Left colon (tissue), 2 donors: ENCODE data around the gene NDFIP1. TPM values are rescaled to one million over a fixed set of nuclear protein-coding genes. Genes with fewer than 3 reads are reported as not detected.

ENCODE experiments used
- ATAC-seq: fragments of 200-7000 bp; cut with Tn5 transposase; one replicate; pipeline ENCODE4 v1.9.1; 2020; ENCODE audit warnings: mild to moderate bottlenecking, moderate library complexity
- DNase-seq, 2 donors: peaks; one replicate each; pipeline ENCODE4 v3.0.0-alpha.2; 2020
- intact Hi-C, 2 donors: fragments of 100-400 bp; cut with DNase I in 1 of 2; cut with micrococcal nuclease in 1 of 2; formaldehyde crosslinking; loops; one replicate each; pipeline versions ENCODE4 v1.11.2 to v1.14.0; 2022; cut with DNase I, micrococcal nuclease
- total RNA-seq, 2 donors: library from RNA; stranded (reverse); fragmentation: NEBNext Ultra II Directional; extraction: Animal tissue kit (Norgen Biotek cat#: 25700); gene quantifications; one replicate each; pipeline ENCODE4 v1.2.1, GENCODE V29; 2021
- donor health status: DM: no; HTN: no; CAD: no.
- donor health status: DM: yes; HTN: yes; CAD: no.

Gene NDFIP1
- total RNA-seq, 2 donors from 2014 or later, result 54.8 to 57.8 TPM

DNA sequence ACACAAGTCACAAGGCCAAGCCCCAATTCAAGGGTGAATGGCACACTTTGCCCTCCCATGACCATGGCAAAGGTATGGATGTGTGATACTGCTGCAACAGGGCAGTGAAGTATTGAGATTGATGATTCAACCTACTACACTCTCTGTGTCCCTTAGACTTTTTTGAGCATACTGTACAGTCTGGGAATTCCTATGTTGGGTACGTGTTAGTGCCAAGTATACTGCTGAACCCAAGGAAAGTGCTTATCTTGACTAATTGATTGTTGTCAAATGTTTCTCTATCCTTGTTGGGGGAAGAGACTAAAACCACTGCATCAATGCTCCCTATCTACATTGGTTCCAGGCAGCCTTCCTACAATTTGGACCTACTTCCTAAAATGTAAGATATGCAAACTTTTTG lies 93.7 kb downstream of the NDFIP1 start:
- intact Hi-C loops, result no loop called here
- DNase-seq, result no peak
- ATAC-seq, result no peak

Other genes starting within 250 kb of the NDFIP1 start
- 100 to 1,000 TPM; 133 to 147 TPM for gene PCDH1, start 230.4 kb upstream of the NDFIP1 start, total RNA-seq
- 10 to 100 TPM; 77.8 to 99.1 TPM for gene DELE1, start 184.9 kb upstream of the NDFIP1 start, total RNA-seq
- 1 to 10 TPM in 1 of 2 donors, under 1 TPM in 1; 0.95 to 2.1 TPM for gene PCDH12, start 150.6 kb upstream of the NDFIP1 start, total RNA-seq
- gene RNF14, start 139.7 kb upstream of the NDFIP1 start, total RNA-seq, result 10 to 100 TPM; 69.3 to 72.0 TPM
- 10 to 100 TPM; 15.0 to 16.6 TPM for gene GNPDA1, start 95.8 kb upstream of the NDFIP1 start, total RNA-seq
- gene SPRY4, start 216.2 kb downstream of the NDFIP1 start, total RNA-seq, result 1 to 10 TPM; 9.5 to 9.7 TPM